Stimulated activated CD8-positive, alpha-beta memory T cell treated with anti-CD3 and anti-CD28 coated beads, Interleukin-4, amount 100 ng/mL, for 24 hours (primary cell): Measurements from ENCODE around the gene HOXA9.

Experiments used
- DNase-seq: peaks from one replicate; pipeline ENCODE4 v3.0.0-alpha.2; 2020; ENCODE audit warnings: low read depth

The HOXA9 gene

GRCh38 chr7:27153526-27153925, 11.8 kb downstream of the HOXA9 start:
- DNase-seq: no peak

DNA sequence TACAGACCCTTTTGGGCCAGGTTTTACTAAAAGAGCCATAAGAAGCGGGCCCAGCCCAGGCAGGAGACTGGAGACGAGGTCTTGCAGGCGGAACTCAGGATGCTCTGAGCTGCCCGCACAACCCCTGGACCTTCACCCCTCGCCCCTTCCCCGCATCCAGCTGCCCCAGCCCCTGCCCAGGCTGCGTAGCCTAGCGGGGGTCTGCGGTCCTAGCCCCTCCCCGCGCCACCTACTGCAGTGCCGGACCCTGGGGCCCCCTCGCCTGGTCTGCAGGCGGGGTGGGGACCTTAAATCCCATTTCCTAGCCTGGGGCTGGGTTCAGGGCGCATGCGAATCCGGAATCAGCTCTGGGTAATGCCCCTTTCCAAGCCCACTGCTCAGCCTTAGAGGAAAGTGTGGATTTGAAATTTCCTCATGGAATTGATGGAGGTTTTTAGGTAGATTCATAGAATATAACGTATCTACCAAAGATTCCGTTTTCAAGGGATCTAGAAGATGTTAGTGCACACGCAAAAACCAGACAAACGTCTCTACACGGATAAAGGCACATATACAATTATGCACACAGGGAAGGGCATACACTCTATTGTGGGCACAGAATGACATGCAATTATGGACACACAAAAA, 12.4 kb downstream of the HOXA9 start:
- no peak for DNase-seq

DNA sequence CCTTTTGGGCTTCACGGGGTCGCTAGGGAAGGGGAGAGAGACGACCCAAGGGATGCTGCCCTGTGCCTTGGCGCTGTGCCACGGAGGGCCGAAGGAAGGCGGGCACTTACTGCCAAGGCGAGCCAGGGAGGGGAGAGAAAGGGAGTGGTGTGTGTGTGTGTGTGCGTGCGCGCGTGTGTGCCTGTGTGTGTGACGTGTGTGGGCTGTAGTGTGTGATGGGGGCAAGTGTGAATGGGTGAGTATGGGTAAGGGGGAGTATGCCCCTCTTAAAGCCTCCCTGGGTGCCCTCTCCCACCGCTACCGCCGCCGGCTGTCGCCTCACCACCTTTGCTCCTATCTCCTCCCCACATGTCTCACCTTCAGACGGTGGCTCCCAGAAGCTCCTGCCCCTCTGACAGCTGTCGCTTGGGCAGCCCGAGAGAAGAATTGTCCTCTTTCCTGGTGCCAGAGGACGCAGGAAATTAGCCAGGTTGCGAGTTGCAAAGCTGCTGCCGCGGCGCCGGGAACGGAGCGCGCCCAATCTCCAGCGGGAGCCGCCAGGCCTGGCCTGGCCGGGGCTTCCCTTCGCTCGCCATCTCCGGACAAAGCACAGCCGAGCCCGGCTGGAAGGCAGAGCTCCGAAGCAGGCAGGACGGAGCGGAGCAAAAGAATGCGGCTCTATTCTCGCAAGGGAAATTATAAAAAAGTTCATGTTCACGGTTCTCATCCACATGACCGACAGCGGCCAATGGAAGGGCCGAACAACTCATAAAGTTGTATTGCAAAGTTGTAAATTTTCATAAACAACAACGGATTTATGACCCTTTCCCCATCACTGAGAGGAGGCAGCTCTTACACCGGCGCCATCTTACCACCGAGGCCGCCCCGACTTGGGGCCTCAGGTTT, 13.2 kb downstream of the HOXA9 start, which contains the start of gene HOXA3:
Gene HOXA3 (minus strand): TSS at position 653 of the 885 bp plus-strand sequence. CDS start 41,943 bp downstream, outside the sequence.
- no peak for DNase-seq

GRCh38 chr7:27151341-27151930, 13.9 kb downstream of the HOXA9 start:
- DNase-seq: no peak

- DNase-seq: peak; percentile 51
Observed at GRCh38 chr7:27150568-27151340, 14.6 kb downstream of the HOXA9 start.

GRCh38 chr7:27149842-27150567, 15.3 kb downstream of the HOXA9 start:
- no peak for DNase-seq

DNA sequence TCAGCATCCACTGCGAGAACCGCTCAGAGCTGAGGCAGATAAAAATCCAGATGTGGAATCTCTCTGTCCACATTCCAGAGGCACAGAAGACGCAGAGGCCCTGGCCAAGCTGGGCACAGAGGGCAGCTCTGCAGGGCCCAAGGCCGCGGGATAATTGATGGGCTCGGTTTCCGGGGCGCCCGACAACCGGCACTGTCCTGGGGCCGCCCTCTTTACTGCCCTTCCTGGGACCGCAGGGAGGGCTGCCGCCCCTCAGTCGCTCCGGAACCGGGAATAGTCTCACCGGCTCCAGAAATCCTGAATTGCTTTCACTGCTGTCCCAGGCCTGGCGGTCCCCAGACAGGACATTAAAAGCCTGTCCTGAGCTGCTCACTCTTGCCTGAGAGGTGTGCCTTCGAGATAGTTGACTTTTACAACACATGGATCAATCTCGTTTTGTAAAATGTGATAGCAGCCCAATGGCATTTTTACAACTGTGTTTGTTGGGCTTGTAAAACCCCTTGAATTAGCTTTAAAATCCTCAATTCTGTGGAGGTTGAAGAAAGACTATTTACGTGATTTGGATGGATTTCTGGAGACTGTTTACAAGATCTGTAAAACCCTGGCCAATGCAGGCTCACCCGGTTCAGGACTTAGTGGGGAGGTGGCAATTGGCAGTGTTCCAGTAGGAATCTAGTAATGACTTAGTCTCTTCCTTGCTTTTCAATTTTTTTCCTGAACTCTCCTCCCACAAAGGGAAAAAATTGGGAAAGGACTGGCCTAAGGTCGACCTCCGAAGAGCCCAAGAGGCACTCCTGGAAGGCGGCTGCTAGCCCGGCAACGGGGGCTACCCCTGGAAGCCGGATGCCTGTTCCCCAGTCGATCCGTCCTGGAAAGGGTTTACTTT, 16.3 kb downstream of the HOXA9 start:
- no peak for DNase-seq

DNA sequence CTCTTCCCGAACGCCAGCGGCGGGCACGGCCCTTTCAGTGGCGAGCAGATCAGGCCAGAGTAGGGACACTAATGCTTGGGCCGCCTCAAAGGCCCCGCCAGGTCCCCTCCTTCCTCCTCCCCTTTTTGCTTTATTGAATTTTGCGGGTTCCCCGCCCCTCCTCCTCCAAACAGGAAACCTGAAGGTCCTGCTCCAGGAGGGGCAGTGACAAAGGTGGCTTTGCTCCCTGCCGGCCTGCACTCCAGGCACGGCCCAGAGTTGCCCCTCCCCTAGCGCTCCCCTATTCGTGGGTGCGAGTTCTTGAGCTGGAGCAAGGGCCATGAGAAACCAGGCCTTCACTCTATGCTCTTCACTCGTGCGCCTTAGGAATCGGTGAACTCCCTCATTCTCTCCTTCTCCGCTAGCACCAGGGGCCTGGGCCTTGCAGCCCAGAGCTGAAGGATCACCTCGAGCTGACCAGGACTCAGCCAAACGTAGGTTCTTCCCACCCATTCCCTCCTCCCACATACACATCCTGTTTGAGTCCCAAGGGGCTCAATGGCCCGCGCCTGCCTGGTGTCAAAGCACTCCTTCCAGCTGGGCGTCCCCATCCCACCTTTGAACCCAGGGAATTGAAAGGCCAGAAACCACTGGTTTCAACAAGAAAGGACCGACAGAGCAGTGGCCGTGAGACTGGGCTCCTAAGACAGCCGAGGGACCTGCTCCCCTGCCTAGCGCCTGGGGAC, 17.1 kb downstream of the HOXA9 start:
- DNase-seq: no peak

DNA sequence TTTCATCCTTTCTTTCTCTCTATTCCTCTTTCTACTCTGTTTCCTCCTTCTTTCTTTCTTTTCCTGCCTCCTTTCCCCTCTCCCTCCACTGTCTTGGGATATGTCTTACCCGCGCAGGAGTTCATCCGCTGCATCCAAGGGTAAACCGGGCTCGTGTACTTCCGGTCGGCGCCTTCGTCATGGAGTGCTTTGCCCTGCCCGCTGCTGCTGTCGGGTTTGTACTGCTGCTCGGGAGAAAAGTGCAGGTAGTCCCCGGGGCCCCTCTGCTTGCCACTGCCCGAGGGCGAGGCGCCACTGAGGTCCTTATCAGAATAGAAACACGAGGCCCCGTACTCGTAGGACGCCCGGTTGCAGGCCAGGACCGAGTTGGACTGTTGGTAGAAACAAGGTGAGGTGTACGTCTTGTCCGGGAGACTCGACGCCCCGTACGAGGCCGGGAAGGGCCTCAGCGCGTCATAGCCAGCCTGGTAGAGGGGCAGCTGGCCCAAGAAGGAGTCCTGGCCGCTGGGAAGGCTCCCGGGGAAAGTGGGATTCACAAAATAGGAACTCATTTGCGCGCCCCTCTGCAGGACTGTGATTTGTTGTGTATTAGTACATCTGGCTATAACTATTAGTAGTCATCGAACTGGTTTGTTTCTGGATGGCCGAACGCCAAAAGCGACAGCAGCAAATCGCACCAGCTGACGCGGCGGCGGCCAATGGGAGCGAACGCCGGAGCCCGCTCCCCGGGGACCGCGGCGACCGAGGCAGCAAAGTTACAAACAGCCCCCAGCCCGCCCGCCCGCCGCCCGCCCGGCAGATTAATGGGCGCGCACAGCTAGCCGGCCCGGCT, 17.9 kb downstream of the HOXA9 start, which contains the start of gene HOXA6:
Gene HOXA6 (minus strand): TSS at position 576 of the 832 bp plus-strand sequence. CDS start 25 bp downstream, at position 551.
- no peak for DNase-seq

DNA sequence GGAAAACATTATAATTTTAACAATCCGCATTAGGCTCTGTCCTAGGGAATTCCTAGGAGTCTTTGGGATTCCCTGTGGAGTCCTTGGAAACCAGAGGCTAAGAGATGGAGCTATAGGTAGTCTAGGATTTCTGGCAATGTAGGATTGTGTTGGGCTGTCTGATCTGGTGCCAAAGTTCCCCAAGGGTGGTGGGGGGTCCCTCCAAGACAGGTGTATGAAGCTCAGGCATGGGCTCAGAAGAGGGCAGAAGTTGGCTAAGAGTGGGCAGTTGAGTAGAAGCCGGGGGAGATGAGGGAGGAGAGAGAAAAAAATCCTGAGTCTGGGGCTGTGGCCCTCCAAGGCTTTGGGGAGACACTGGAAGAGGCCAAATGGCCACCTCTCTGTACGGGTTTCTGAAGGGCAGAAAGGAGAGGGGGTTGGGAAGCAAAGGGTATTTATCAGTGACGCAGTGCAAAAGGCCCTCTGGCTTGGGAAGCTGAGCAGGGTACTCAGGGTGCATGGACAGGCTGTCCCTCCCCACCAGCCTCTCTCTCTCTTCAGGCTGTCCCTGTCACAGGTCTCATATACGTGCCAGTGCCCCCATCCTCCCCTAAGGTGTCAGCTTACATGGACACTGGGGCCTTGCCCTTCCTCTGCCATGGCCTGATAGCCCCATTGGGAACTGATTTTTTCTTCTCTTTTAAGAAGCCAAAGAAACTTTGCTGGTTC, 18.7 kb downstream of the HOXA9 start:
- no peak for DNase-seq

GRCh38 chr7:27145914-27146412, 19.4 kb downstream of the HOXA9 start:
- no peak for DNase-seq

- DNase-seq: no peak
Observed at GRCh38 chr7:27145165-27145913, 20.0 kb downstream of the HOXA9 start.

- DNase-seq: no peak
Observed at GRCh38 chr7:27144781-27145164, 20.6 kb downstream of the HOXA9 start.

DNA sequence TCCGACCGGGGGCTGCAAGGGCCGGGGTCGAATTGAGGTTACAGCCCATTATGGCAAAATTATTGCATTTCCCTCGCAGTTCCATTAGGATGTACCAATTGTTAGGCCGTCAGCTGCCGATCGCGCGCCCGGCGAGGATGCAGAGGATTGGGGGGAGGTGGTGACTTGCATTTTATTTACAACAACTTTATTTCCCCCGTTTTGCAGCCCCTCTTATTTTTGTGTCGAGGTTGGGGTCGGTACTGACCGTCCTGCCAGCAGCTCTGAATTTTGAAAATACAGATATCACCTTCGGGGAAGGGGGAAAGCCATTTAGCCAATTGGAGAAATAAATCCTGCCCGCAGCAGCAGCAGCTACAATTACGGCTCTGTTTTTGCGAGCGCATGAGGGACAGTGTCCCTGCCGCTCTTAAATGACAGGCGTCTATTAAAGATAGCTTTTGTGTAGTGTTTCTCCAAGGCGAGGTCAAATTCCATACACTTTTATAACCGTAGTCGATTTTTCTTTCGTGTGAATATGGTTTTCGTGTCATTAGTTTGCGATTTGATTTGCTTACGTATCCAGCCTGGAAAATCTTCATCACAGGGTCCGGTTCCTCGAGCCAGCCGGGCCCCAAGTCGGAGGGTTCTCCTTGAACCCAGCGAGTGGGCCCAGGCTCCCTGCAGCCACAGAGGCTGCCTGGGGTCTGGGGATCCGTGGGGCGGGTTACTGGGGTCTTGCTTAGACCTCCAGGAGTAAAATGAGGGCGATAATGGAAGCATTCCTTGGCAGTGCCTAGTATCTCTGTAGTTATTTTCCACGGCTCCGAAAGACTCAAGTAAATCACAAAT, 21.2 kb downstream of the HOXA9 start:
- DNase-seq: no peak

DNA sequence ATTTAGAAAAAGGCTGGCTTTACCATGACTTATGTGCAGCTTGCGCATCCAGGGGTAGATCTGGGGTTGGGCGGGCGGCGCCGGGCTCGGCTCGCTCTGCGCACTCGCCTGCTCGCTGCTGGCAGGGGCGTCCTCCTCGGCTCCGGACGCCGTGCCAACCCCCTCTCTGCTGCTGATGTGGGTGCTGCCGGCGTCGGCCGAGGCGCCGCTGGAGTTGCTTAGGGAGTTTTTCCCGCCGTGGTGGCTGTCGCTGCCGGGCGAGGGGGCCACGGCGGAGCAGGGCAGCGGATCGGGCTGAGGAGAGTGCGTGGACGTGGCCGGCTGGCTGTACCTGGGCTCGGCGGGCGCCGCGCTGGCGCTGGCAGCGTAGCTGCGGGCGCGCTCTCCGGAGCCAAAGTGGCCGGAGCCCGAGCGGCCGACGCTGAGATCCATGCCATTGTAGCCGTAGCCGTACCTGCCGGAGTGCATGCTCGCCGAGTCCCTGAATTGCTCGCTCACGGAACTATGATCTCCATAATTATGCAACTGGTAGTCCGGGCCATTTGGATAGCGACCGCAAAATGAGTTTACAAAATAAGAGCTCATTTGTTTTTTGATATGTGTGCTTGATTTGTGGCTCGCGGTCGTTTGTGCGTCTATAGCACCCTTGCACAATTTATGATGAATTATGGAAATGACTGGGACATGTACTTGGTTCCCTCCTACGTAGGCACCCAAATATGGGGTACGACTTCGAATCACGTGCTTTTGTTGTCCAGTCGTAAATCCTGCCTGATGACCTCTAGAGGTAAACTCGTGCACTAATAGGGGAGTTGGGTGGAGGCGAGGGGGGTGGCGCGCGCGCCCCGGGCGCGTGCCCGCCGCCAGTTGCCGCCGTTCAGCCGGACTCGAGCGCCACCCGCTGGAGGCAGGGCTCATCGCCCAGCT, 22.1 kb downstream of the HOXA9 start, which contains the start of gene HOXA5:
Gene HOXA5 (minus strand): TSS at position 659 of the 927 bp plus-strand sequence. CDS start 74 bp downstream, at position 585.
- no peak for DNase-seq
